ENCODE results near the gene TMBIM6. TPM values are rescaled to one million over a fixed set of nuclear protein-coding genes. Genes with fewer than 3 reads are reported as not detected.

Gene TMBIM6
- total RNA-seq, 2 donors from 2014 or later = 196 to 248 TPM

GRCh38 chr12:49741882-49742620, 694 bp downstream of the TMBIM6 start:
- peak; percentile 93 for DNase-seq (ENCODE audit: low spot score)
- H3K27me3 ChIP-seq = no peaks in the 10 kb centered on the region
- peaks cover under 1% of the 10 kb centered on the region for H3K36me3 ChIP-seq
- H3K27ac ChIP-seq = peak overlapping the region; percentile 93 to 99
- H3K4me3 ChIP-seq = peak overlapping the region; percentile 73 to 82
- peaks cover 0 to 53% of the 10 kb centered on the region in 2 donors for H3K4me1 ChIP-seq
- no peak for TF ChIP-seq CTCF (IDR thresholded peaks at IDR 0.05)
- H3K9me3 ChIP-seq = no peaks in the 10 kb centered on the region

- no peak for TF ChIP-seq CTCF (IDR thresholded peaks at IDR 0.05)
- Histone ChIP-seq H3K27me3 (no peaks in the 10 kb centered on the region), H3K36me3 (peaks cover 8% of the 10 kb centered on the region), H3K9me3 (no peaks in the 10 kb centered on the region), H3K27ac (no peak overlapping the region), H3K4me1 (peaks cover 0 to 77% of the 10 kb centered on the region in 2 donors), H3K4me3 (no peak overlapping the region)
- no peak for DNase-seq (ENCODE audit: low spot score)
Observed at GRCh38 chr12:49744363-49744885, 3.1 kb downstream of the TMBIM6 start.

GRCh38 chr12:49748306-49748705, 6.9 kb downstream of the TMBIM6 start:
- H3K9me3 ChIP-seq = no peaks in the 10 kb centered on the region
- TF ChIP-seq CTCF (IDR thresholded peaks at IDR 0.05) = no peak
- no peak overlapping the region for H3K4me3 ChIP-seq
- H3K4me1 ChIP-seq = peaks cover 0 to 99% of the 10 kb centered on the region in 2 donors
- peaks cover 23% of the 10 kb centered on the region for H3K36me3 ChIP-seq
- H3K27me3 ChIP-seq = no peaks in the 10 kb centered on the region
- peak overlapping the region in 1 of 2 donors; percentile 5 for H3K27ac ChIP-seq
- no peak for DNase-seq (ENCODE audit: low spot score)

GRCh38 chr12:49748800-49749199, 7.4 kb downstream of the TMBIM6 start:
- no peak for TF ChIP-seq CTCF (IDR thresholded peaks at IDR 0.05)
- Histone ChIP-seq H3K4me3 (no peak overlapping the region), H3K27me3 (no peaks in the 10 kb centered on the region), H3K27ac (peak overlapping the region in 1 of 2 donors; percentile 5), H3K9me3 (no peaks in the 10 kb centered on the region), H3K4me1 (peaks cover 0 to 99% of the 10 kb centered on the region in 2 donors), H3K36me3 (peaks cover 28% of the 10 kb centered on the region)
- no peak for DNase-seq (ENCODE audit: low spot score)

- Histone ChIP-seq H3K4me3 (no peak overlapping the region), H3K36me3 (peaks cover 42% of the 10 kb centered on the region), H3K9me3 (no peaks in the 10 kb centered on the region), H3K4me1 (peaks cover 0 to 87% of the 10 kb centered on the region in 2 donors), H3K27ac (no peak overlapping the region), H3K27me3 (no peaks in the 10 kb centered on the region)
- TF ChIP-seq CTCF (IDR thresholded peaks at IDR 0.05) = peak in 1 of 2 donors; percentile 13
- no peak for DNase-seq (ENCODE audit: low spot score)
Observed at GRCh38 chr12:49750027-49750995, 9.0 kb downstream of the TMBIM6 start.
